HG02870 (cell line): ENCODE results near the gene FAM120A.
"Not testable (repeated sequence)": the region's sequence is repeated elsewhere in the genome, so short reads cannot be mapped to it uniquely, and the experiment has no call there.

Source experiments
- ATAC-seq: cut with Tn5 transposase; IDR thresholded peaks from one replicate; pipeline ENCODE4 v1.9.1; 2021; ENCODE audit warnings: mild to moderate bottlenecking, moderate library complexity; ENCODE audit not compliant: unreplicated experiment

FAM120A gene

DNA sequence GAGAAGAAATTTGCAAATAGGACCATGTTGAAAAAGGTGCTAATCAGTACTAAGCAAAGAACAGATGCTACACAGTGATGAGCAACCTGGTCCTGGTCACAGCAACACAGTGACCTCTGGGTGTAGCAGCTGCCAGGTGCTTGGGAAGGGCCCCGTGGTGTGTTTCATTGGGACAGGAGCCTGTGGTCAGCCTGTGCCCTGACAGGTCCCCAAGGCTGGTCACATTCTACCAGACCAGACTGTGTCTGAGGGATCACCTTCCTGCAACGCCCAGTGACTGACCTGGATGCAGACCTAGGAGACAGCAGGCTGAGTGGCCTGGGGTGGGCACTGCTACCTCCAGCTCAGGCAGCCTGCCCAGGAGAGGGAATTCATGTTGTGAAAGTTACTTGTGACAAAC, 56.7 kb downstream of the FAM120A start:
- no peak for ATAC-seq

DNA sequence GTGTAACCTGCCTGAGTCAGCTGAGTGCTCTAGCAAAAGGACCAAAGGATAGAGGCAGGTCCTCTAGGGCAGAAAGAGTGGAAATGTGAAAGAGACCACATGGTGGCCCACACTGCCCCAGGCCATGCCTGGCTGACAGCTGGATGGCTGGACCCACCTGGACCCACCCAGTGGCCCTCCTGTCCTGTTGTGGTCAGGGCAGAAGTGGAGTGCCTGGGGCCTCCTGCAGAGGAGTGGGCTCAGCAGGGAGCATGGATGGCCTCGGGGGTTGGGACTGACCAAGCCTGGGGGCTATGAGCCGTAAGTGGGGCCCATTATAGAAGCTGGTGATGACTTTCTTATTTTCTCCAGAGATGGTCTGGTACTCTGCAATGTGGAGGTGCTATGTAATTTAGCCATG, 57.6 kb downstream of the FAM120A start:
- ATAC-seq: no peak

DNA sequence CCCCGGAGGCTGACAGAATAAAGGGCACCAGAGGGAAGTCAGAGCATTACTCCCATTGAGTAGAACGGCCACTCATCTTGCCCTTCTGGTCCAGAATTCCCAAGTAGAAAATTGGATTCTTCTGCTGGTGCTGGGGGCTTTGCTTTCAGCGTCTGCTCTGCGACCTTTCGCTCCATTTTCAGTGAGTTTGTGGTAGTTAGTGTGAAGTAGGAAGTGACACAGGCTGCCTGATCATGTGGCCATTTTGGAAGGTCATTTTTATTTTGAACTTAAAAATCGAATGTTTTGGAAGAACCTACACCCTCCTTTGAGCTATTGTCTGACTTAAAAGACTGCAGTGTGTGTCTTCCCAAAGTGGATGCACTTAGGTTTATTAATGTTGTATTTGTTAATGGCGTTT, 58.6 kb downstream of the FAM120A start:
- ATAC-seq: no peak

DNA sequence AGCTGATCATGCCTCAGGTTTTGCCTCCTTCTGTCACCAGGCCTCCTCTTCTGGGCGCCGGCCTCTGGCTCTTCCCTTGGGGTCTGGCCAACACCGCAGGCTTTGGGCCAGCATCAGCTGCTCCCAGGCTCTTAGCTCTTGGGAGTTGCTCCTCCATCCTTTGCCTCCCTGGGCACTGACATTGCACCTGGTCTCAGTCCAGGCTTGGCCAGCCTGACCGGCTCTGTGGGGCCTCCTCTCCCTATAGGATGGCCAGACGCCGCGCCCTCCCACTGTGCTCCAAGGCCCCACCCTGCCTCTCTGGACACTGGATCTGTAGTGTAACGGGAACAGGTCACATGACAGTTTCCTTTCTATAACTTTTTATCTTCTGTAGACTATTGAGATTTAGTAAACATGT, 59.7 kb downstream of the FAM120A start:
- ATAC-seq: not testable (repeated sequence)

DNA sequence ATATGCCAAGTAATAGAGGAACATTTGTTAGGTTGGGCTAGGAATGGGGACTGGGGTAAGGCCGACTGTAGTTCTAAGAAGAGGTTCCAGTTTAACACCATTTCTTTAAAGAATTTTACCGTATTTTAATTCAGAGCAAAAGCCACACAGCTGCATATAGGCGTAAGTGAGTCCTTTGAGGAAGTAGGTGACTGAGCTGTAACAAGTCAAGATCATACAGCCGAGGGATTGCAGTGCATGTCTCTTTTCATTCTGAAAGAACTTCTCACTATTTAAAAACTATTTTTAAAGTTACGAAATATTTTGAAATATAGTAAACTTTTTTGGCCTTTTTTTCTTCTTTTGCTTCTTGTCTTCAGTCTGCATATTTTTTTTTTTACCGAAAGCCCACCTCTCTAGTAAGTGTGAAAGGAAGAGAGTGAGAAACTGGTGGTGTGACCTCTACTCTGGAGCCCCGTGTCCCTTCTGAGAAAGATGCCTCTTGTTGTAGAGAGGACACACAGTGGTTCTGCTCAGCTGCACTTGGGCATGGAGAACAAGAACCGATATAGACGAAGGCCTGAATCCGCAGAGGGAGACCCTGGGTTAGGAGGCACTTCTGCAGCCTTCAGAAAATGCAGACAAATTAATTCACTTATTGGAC, 60.8 kb downstream of the FAM120A start:
- ATAC-seq: not testable (repeated sequence)

DNA sequence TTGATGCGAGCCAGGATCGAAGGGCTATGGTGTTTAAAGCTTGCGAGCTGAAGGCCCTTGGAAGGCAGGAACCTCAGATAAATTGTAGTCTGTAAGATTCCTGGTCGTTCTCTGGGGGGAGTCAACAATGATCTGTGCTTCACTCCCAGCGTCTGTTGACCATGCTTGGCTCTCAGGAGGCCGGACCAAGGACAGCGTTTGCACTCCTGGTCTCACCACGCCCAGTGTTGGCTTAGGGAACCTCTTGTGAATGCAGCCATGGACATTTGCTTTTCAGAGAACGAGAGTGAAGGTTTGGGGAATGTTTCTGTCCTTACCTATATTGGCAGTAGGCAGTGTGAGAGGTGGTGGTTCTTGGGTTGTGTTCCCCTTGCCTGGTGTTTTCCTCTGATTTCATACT, 62.1 kb downstream of the FAM120A start:
- no peak for ATAC-seq

DNA sequence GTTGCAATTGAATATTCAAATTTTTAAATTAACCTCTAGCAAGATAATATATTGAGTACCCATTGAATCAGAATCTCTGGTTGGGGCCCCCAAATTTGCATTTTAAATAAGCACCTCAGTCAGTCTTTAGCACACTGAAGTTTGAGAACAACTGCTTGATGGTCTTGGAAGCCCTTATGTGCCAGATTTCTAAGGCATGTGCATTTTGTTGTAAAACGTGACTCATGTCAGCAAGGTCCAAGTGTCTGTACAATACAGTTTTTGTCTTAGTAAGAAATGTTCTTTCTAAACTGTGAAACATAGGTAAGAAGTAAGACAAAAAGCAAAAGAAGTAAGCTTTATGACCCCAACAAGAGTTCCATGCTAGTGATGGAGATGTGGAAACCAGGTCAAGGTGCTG, 65.8 kb downstream of the FAM120A start:
- no peak for ATAC-seq

DNA sequence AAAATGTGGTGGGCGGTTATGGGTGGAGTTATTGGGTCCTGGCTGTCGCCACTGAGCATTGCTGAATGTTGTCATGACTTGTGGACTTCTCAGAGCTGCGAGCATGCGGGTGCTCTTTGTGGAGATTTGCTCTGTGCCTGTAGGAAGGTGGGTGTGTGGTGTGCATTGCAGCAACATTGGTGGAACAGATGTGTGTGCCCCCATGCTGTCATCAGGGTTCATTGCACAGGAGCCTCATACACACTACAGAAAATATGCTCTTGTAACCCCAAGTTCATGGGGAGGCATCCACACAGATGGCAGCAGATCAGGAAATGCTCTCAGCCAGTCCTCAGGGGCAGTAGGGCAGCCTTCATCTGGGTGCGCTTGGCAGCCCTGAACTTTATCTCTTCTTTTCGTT, 69.0 kb downstream of the FAM120A start:
- no peak for ATAC-seq

DNA sequence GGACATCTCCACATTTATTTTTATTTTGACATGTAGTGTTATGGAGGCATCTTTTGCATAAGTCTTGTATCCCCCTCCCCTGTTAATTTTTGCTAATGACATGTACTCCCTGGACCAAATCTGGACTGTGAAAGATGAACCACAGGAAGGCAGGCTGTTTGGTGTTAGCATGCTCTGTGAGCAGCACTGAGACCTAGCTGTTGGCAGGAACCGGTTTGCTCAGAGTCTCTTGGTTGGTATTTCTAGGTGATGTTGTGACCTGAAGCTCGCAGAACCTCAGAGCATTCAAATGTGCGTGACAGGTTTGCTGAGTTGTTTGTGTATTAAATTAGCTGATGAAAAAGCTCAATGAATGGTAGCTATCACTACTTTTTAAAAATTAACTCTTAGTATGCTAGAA, 71.3 kb downstream of the FAM120A start:
- no peak for ATAC-seq

DNA sequence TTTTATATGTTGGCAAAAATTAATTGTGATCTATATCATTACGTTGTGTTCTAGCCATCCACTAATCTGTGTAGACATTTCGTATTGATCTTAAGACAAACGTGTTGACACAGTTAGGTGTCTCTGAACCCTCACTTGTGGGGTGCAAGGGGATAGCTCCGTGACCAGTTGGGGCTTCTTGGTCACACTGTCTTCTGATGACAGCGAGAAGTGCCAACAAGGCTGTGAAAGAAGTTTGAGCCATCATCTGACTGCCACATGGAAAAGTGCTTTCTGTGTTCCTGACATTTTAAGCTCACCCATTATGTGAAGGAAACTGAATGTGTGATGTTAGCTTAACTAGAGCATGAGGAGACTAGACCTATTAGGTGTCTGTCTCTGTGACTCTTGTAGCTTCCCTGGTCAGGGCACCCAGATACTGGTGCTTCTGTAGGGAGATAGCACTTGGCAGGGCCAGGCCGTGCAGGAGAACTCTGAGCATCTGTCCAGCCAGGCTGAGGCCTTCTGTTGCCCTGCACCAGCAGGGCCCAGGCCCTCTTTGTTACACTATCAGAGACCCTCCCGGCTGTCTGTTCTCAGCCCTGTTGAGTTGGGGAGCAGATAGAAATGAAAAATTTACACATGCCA, 72.1 kb downstream of the FAM120A start:
- no peak for ATAC-seq

DNA sequence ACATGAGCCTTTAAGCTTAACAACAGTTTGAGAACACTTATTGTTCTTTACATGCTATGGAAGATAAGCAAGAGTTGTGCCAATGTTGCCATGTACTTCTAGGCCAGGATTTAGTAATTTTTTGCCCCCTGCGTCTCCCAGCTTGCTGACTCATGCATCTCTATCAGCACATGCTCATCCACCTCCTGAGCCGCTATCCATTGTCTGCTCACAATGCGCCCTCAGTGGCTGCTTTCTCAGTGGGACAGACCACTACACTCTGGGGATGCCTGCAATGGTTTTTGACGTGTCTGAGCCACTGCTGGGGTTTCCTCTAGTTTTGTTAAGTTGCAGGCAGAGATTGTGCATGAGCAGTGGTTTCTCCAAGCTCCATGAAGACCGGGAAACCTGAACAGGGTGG, 74.0 kb downstream of the FAM120A start:
- ATAC-seq: no peak

DNA sequence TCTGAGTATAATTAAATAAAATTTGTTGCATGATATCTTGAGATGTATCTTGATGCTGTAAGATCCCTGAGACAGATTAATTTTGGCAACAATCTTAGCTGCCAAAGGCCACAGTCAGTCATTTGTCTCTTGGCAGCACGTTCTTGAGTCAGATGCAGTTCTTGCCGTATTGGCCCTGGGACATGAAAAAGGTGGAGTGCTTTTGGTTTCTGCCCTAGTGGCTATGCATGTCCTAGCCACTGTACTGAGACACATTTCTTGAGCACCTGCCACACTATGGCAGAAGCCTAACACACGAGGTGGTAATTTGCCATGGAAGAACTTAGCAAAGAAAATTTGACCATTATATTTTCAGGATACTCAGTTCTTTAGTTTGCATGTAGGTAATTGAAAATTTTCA, 79.9 kb downstream of the FAM120A start:
- ATAC-seq: no peak

DNA sequence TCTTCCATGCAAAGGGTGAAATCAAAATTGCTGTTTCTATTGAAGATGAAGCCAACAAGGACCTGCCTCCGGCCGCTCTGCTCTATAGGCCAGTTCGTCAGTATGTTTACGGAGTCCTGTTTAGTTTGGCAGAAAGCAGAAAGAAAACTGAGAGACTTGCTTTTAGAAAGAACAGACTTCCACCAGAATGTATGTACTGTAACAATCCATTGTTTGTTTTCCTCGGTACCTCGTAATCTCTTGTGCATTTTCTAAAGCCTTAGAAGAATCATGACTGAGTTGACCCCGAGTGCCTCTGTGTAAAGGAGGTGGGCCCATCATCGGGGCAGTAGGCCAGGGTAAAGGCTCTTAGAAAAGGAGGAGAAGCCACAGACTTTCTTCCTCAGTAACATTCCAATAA, 80.7 kb downstream of the FAM120A start:
- ATAC-seq: no peak

DNA sequence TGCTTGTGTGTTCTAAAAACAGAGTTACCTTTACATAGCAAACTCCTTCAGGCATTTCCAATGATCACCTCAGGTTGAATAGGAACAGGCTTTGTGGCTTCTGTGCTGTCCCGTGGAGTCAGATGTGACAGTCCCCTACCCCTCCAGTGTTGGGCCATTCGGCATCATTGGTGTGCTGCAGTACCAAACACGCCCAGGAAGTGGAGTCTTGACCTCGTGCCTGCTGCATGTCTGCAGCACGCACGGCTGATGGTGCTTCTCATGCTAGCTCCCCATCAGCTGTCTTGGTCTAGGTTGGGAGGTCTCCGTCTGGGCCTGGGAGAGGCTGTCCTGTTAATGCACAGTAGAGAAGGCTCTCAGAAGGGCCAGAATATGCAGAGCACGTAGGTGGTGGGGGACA, 82.4 kb downstream of the FAM120A start:
- ATAC-seq: no peak

DNA sequence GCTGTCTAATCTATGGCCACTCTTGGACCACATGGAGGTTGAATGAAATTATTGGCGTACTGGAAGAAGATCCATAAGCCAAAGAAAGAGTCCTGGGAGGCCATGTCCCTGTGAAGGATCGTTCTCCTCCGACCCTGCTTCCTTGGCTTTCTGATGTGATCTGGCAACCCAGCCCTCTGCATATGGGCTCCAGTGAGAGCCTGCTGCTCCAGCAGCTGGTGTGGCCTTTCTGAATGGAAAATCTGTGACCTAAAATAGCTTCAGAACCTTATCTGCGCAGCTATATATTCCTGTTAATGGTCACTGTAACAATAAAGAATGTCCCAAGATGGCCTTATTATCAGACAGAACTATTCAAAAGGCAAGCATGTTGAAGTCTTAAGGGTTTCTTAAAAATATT, 84.7 kb downstream of the FAM120A start:
- no peak for ATAC-seq

DNA sequence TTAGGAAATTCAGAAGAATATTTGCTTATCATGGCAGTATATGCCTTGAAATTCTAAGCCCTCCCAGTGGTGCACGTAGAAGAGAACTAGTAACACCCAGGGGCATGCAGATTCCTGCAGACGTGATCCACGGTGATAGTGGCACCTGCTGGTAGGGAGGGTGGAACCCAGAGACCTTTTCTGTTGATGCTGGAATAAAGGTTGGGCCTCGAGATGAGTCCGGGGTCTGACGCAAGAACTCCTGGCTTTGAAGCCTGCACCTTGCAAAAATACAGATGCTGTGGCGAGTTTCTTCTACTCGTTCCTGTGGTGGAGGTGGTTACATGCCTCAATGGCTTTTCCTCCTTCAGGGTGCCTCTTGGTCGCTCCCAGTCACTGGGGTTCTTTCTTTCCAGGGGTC, 85.4 kb downstream of the FAM120A start:
- ATAC-seq: no peak

DNA sequence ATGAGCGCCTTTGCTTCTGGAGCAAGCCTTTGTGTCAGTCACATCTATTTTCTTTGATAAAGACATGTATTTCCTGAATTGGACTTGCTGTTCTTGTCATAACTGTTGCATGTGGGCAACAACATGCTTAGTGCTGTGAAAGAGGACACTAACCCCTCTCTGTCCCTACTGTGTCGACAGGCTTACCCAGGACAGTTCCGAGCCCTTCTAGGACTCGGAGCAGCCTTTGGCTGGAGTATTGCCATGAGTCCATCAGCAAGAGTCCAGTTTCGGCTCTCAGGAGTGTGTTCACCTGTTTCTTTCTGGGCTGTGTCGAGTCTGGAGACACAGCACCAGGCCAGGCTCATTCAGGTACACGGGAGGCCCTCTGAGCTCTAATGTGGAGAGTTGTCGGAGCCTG, 88.8 kb downstream of the FAM120A start:
- no peak for ATAC-seq

DNA sequence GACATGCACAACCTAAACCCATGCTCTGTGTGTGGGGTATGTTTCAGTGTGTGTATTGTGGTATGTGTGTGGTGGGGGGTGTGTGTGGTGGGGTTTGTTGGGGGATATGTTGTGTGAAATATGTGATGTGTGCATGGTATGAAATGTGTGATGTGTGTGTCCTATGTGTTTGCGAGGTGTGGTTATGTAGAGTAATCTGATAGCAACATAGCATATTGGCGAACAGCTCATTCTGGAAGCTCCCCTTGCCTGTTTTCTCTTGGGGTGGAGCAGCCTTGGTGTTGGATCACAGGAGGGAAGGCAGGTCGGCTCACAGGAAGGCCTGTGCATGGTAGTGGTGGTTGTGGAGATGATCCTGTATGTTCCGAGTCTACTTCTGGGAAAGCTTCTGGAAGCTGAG, 89.5 kb downstream of the FAM120A start:
- ATAC-seq: no peak

DNA sequence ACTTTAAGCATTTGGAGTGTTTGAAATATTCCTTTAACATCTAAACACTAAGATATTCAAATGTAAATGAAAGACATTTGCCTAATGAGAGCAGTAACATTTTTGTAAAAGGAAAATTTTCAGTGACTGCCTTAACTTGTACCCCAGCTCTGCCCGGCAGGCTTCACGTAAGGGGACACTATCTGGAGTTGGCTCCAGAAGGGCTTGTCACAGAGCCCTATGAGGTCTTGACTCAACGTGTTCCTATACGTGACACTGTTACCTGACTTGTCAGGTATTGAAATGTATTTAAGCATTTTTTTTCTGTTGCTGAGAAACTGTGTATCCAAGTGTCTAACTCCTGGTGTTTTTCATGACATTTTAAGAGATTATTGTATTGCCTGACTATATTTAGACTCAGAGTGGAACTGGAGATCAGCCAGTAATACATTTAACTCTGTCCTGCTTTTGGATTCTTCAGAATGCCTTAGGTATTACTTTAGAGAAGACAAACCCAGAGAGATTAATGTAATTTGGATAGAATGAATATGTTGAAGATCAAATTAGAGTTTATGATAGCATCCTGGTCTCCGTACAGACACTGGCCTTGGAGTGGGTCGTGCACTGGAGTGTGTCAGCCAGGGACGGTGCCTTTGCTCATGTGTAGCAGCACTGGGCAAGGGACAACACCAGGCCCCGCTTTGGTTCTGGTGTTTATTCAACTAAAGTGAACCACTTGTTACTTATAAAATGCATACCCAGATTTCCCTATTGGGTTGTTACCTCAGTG, 90.3 kb downstream of the FAM120A start:
- ATAC-seq: no peak

DNA sequence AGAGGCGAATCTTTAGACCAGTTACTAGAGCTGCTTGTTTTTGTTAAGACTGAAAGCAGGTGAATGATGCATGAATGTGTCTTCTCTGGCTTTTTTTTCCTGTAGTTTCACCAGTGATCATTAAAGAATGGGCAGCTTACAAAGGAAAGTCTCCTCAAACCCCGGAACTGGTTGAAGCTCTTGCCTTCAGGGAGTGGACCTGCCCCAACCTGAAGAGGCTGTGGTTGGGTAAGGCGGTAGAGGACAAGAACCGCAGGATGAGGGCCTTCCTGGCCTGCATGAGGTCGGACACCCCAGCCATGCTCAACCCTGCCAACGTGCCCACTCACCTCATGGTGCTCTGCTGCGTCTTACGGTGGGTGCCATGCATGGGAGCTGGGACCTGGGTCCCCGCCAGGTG, 91.6 kb downstream of the FAM120A start:
- ATAC-seq: no peak

DNA sequence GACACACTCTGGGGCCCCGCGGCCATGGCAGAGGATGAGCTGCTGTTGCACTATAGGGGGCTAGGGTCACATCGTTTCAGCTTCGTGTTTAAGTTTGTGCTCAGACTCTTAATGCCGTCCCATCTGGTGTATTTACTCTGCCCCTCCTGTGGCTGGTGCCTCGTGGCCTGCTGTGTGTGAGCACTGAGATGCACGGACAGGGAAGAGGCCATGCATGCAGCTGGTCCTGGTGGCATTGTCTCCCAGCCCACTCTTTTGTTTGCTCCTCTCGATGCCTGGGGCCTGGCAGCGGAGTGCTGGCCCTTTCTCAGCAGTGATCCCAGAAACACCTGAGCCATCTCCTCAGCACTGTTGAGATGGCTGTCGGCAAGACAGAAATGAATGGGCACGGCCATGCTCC, 94.9 kb downstream of the FAM120A start:
- ATAC-seq: no peak

DNA sequence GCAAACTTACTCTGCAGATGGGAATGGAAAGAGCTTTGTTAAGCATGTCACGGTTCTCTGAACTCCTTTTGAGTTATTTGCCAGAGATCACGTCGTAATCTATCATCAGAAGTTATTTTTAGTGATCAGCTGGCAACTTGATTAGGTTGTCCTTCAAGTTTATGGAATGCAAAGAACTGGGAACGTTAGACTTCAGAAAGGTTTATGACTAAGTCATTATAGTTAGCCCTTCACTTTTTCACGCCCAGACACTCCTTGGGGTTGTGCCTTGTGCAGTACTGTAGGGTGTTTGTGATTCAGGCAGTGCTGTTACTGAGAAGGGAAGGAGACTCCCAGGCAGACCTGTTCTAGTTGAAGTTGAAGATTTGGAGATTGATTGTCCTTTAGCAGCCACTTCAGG, 98.1 kb downstream of the FAM120A start:
- ATAC-seq: no peak
